GM12878 (cell line): Measurements from ENCODE around the gene CTIF. TPM values are rescaled to one million over a fixed set of nuclear protein-coding genes. Genes with fewer than 3 reads are reported as not detected.

Experiments used
- ATAC-seq: fragments of 200-7000 bp; cut with Tn5 transposase; 3 replicates; pipeline ENCODE4 v1.9.1; 2020; ENCODE audit warnings: mild to moderate bottlenecking, moderate library complexity
- BruUV-seq: library from RNA; stranded (reverse); fragments of 400-500 nt; replicated peaks from 2 replicates; lab custom pipeline; 2021; lab: Mats Ljungman, UMichigan
- CTCF ChIA-PET: fragments of 300-600 bp; sonication (Branson Sonifier 250); formaldehyde crosslinking; extraction: SDS; loops from one replicate; lab custom pipeline; 2021; ENCODE audit warnings: inconsistent platforms; lab: Yijun Ruan, JAX
- POLR2A ChIA-PET: fragments of 350-600 bp; formaldehyde crosslinking; extraction: SDS; loops from one replicate; lab custom pipeline; 2021; ENCODE audit warnings: inconsistent platforms; lab: Charles Lee
- RAD21 ChIA-PET: fragments of 300-600 bp; sonication (Branson Sonifier 250); formaldehyde crosslinking; loops from one replicate; lab custom pipeline; 2023; ENCODE audit warnings: antibody characterized with exemption; ENCODE audit not compliant: unreplicated experiment; lab: Charles Lee
- SMC1A ChIA-PET: fragments of 300-600 bp; sonication (Branson Sonifier 250); formaldehyde crosslinking; loops from one replicate; lab custom pipeline; 2023; ENCODE audit not compliant: unreplicated experiment, uncharacterized antibody; lab: Charles Lee
- DNase-seq: peaks from one replicate; pipeline ENCODE4 v3.0.0-alpha.2; 2011; ENCODE audit warnings: low read depth, low spot score
- FAIRE-seq: peaks from 3 replicates; lab custom pipeline; 2011; peaks lifted over from hg19 to GRCh38; lab: Jason Lieb, UNC
- H2AFZ ChIP-seq: 2 replicates; pipeline ENCODE4 v1.6.0; 2011; ENCODE audit warnings: low read depth, low read length, control low read depth; ENCODE audit not compliant: control insufficient read depth
- H3K27ac ChIP-seq: 2 replicates; pipeline ENCODE4 v1.5.1; 2011; ENCODE audit warnings: control low read depth; ENCODE audit not compliant: control insufficient read depth, insufficient read depth
- H3K27me3 ChIP-seq, 2 experiments: replicated peaks in 1 of 2; 2 replicates each; pipeline versions ENCODE4 v1.6.0 to v1.6.1; 2011; ENCODE audit warnings: low read length in 1 of 2; ENCODE audit not compliant: control insufficient read depth in 2 of 2, insufficient read depth in 2 of 2
- H3K36me3 ChIP-seq, 2 experiments: 2 replicates each; pipeline ENCODE4 v1.5.1; 2011; ENCODE audit warnings: low read length in 1 of 2; ENCODE audit not compliant: control insufficient read depth in 2 of 2, insufficient read depth in 2 of 2
- H3K4me1 ChIP-seq: 2 replicates; pipeline ENCODE4 v1.6.1; 2011; ENCODE audit warnings: mild to moderate bottlenecking, low read length, moderate library complexity, mixed read lengths; ENCODE audit not compliant: control insufficient read depth, insufficient read depth
- H3K4me2 ChIP-seq: 2 replicates; pipeline ENCODE4 v1.6.0; 2011; ENCODE audit warnings: control low read depth; ENCODE audit not compliant: control insufficient read depth, insufficient read depth
- H3K4me3 ChIP-seq: fragments of 200-600 bp; sonication (generic); 2 replicates; pipeline ENCODE4 v1.5.1; 2016
- H3K79me2 ChIP-seq: 2 replicates; pipeline ENCODE4 v1.6.0; 2011; ENCODE audit warnings: low read length; ENCODE audit not compliant: control insufficient read depth, insufficient read depth
- H3K9ac ChIP-seq: 2 replicates; pipeline ENCODE4 v1.8.0; 2011; ENCODE audit warnings: low read length, control low read depth, mixed read lengths; ENCODE audit not compliant: control insufficient read depth, insufficient read depth
- H3K9me3 ChIP-seq: replicated peaks from 3 replicates; pipeline ENCODE4 v1.5.1; 2011; ENCODE audit warnings: mild to moderate bottlenecking, low read length; ENCODE audit not compliant: control insufficient read depth, insufficient read depth
- H4K20me1 ChIP-seq: 2 replicates; pipeline ENCODE4 v1.6.0; 2011; ENCODE audit not compliant: control insufficient read depth, insufficient read depth
- BCL3 ChIP-seq: IDR thresholded peaks from 2 replicates; pipeline ENCODE4 v1.6.1; 2011; ENCODE audit warnings: borderline replicate concordance, low read depth, mild to moderate bottlenecking, moderate library complexity, low read length; ENCODE audit not compliant: insufficient read depth, poor library complexity, severe bottlenecking
- E4F1 ChIP-seq: fragments of 450-650 bp; IDR thresholded peaks from 2 replicates; pipeline ENCODE4 v1.6.1; 2018; ENCODE audit warnings: borderline replicate concordance, mild to moderate bottlenecking; ENCODE audit not compliant: partially characterized antibody
- MTA2 ChIP-seq: fragments of 450-650 bp; IDR thresholded peaks from 2 replicates; pipeline ENCODE4 v1.6.1; 2016; ENCODE audit warnings: low read depth, mild to moderate bottlenecking, moderate library complexity
- MYB ChIP-seq: fragments of 150-350 bp; IDR thresholded peaks from 2 replicates; pipeline ENCODE4 v1.6.1; 2014; ENCODE audit warnings: mild to moderate bottlenecking, low read depth, low read length, borderline replicate concordance
- NFYB ChIP-seq: IDR thresholded peaks from 2 replicates; pipeline ENCODE4 v1.6.1; 2011; ENCODE audit warnings: low read depth, mild to moderate bottlenecking, low read length, improper control_type of control experiment, moderate library complexity; ENCODE audit not compliant: insufficient read depth
- NRF1 ChIP-seq: conservative IDR thresholded peaks from 2 replicates; pipeline ENCODE4 v1.6.1; 2011; ENCODE audit warnings: mild to moderate bottlenecking, low read depth, low read length, improper control_type of control experiment
- RUNX3 ChIP-seq: IDR thresholded peaks from 2 replicates; pipeline ENCODE4 v1.6.1; 2012; ENCODE audit warnings: low read length, inconsistent platforms
- SKIL ChIP-seq: fragments of 450-650 bp; IDR thresholded peaks from 2 replicates; pipeline ENCODE4 v1.6.1; 2017; ENCODE audit warnings: mild to moderate bottlenecking, low read depth, inconsistent platforms; ENCODE audit not compliant: poor library complexity, severe bottlenecking
- SMAD5 ChIP-seq: IDR thresholded peaks from 2 replicates; pipeline ENCODE4 v1.6.1; 2016; ENCODE audit warnings: antibody characterized with exemption, low read depth
- USF1 ChIP-seq: IDR thresholded peaks from 2 replicates; pipeline ENCODE4 v1.6.1; 2011; ENCODE audit warnings: borderline replicate concordance, low read depth, mild to moderate bottlenecking, moderate library complexity, mixed read lengths, low read length; ENCODE audit not compliant: insufficient read depth; ENCODE audit errors: extremely low read length
- ZNF274 ChIP-seq: IDR thresholded peaks from one replicate; pipeline ENCODE4 v1.8.0; 2011; ENCODE audit not compliant: insufficient read length, insufficient read depth
- WGBS: methylation state at CpG from one replicate; pipeline ENCODE4 v1.1.6; 2016; ENCODE audit warnings: low lambda C conversion rate; ENCODE audit not compliant: insufficient replicate concordance, insufficient coverage; ENCODE audit errors: missing lambda C conversion rate; 5-methylcytosine and 5-hydroxymethylcytosine counted together
- in situ Hi-C: fragments of 300-500 bp; cut with MboI; formaldehyde crosslinking; loops from 9 replicates; pipeline ENCODE4 v1.14.3; 2018; ENCODE audit warnings: mixed read lengths
- intact Hi-C: fragments of 100-400 bp; cut with micrococcal nuclease; formaldehyde crosslinking; loops from one replicate; pipeline ENCODE4 v1.14.2; 2022; ENCODE audit not compliant: unreplicated experiment
- polyA plus RNA-seq, 11 experiments: library from polyadenylated mRNA; depleted of rRNA in 4 of 11; unstranded in 6 of 11; stranded (reverse) in 5 of 11; fragments of >200 nt; fragmentation: Nextera tagmentation in 4 of 11; fragmentation: Illumina TruSeq in 1 of 11; extraction: Ambion mirVana in 4 of 11; extraction: Trizol in 1 of 11; gene quantifications; 1 replicate in 1 of 11; 2 replicates in 10 of 11; pipeline versions ENCODE4 v1.2.1 to v1.2.3, GENCODE V29; 2011 to 2016; ENCODE audit warnings: inconsistent platforms in 2 of 11, missing spikeins in 2 of 11, low read depth in 1 of 11
- total RNA-seq, 4 experiments: library from RNA; depleted of rRNA in 3 of 4; stranded (reverse); fragments of >200 nt in 3 of 4; fragmentation: Illumina TruSeq in 1 of 4; extraction: Trizol in 1 of 4; gene quantifications; 2 replicates each; pipeline versions ENCODE4 v1.2.1 to v1.2.3, GENCODE V29; 2013 to 2021

CTIF gene
- total and polyA plus RNA-seq, 10 of the 15 experiments (the other 5 are each of a cell fraction or from before 2014, with no cell fraction given): 0.06 to 11.6 (median 2.5) TPM

- TF ChIP-seq BCL3 (no peak), MTA2 (no peak), USF1 (no peak), NRF1 (no peak)
Measured at GRCh38 chr18:48608581-48608980, 69.8 kb downstream of the CTIF start (continued).

- DNase-seq (no peak), ATAC-seq (no peak), FAIRE-seq (no peak)
- POLR2A ChIA-PET: no interaction called here
- RAD21 ChIA-PET: no interaction called here
- TF ChIP-seq SMAD5 (no peak), SKIL (no peak), ZNF274 (no peak), RUNX3 (no peak), NFYB (no peak), E4F1 (no peak), MYB (no peak)
- no peaks in the 10 kb centered on the region for H3K9me3 ChIP-seq
- BruUV-seq: no TSS peak
- no peak overlapping the region for H2AFZ ChIP-seq
- SMC1A ChIA-PET: no interaction called here
- no peak overlapping the region for H3K4me3 ChIP-seq
- H3K27me3 ChIP-seq: no peaks in the 10 kb centered on the region
- no peaks in the 10 kb centered on the region for H3K36me3 ChIP-seq
- in situ Hi-C loops: no loop called here
- no peaks in the 10 kb centered on the region; the same call in 1 of the 2 replicates for H4K20me1 ChIP-seq
- no peaks in the 10 kb centered on the region for H3K79me2 ChIP-seq
- no peak overlapping the region for H3K9ac ChIP-seq
- intact Hi-C loops: no loop called here
- WGBS: 71% methylated on average over 3 of the region's 3 CpGs
- CTCF ChIA-PET: no interaction called here
- H3K4me2 ChIP-seq: no peak overlapping the region
- H3K27ac ChIP-seq: no peak overlapping the region
- no peaks in the 10 kb centered on the region; the same call in 1 of the 2 replicates for H3K4me1 ChIP-seq
Measured at GRCh38 chr18:48609114-48609513, 70.3 kb downstream of the CTIF start.
